Hepatocyte (in vitro differentiated cells): ENCODE data around the gene CMTM7.

ENCODE experiments used
- EZH2 ChIP-seq: fragments of 200-600 bp; sonication (generic); IDR thresholded peaks from 2 replicates; pipeline ENCODE4 v1.6.1; 2016; ENCODE audit warnings: antibody characterized with exemption, mild to moderate bottlenecking, borderline replicate concordance
- EZH2phosphoT487 ChIP-seq: fragments of 200-600 bp; sonication (generic); IDR thresholded peaks from one replicate; pipeline ENCODE4 v1.6.1; 2018; ENCODE audit warnings: antibody characterized with exemption, mild to moderate bottlenecking, low read depth, moderate library complexity; ENCODE audit not compliant: unreplicated experiment, severe bottlenecking
- TF ChIP-seq, protein P1 (sequence below): fragments of 200-600 bp; sonication (generic); IDR thresholded peaks from 2 replicates; pipeline ENCODE4 v1.5.1; 2016; ENCODE audit warnings: antibody characterized with exemption, mild to moderate bottlenecking; ENCODE audit not compliant: poor library complexity

DNA sequence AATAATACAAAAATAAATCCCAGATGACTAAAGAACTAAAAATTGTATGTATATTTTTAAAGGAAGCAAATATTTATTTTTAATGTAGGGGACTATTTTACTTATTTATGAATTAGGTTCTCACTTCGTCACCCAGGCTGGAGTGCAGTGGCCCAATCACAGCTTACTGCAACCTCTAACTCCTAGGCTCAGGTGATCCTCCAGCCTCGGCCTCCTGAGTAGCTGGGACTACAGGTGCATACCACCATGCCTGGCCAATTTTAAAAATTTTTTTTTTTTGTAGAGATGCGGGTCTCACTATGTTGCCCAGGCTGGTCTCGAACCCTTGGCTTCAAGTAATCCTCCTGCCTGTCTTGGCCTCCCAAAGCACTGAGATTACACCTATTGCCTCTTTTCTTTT is 42.6 kb downstream of the CMTM7 start:
- no peak for TF ChIP-seq EZH2
- TF ChIP-seq, protein P1, sequence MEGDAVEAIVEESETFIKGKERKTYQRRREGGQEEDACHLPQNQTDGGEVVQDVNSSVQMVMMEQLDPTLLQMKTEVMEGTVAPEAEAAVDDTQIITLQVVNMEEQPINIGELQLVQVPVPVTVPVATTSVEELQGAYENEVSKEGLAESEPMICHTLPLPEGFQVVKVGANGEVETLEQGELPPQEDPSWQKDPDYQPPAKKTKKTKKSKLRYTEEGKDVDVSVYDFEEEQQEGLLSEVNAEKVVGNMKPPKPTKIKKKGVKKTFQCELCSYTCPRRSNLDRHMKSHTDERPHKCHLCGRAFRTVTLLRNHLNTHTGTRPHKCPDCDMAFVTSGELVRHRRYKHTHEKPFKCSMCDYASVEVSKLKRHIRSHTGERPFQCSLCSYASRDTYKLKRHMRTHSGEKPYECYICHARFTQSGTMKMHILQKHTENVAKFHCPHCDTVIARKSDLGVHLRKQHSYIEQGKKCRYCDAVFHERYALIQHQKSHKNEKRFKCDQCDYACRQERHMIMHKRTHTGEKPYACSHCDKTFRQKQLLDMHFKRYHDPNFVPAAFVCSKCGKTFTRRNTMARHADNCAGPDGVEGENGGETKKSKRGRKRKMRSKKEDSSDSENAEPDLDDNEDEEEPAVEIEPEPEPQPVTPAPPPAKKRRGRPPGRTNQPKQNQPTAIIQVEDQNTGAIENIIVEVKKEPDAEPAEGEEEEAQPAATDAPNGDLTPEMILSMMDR = no peak
- no peak for TF ChIP-seq EZH2phosphoT487
